K562 (cell line): Measurements from ENCODE around the gene SLC24A2. TPM values are rescaled to one million over a fixed set of nuclear protein-coding genes. Genes with fewer than 3 reads are reported as not detected.

ENCODE experiments used
- ATAC-seq: fragments of 200-7000 bp; cut with Tn5 transposase; 3 replicates; pipeline ENCODE4 v1.9.1; 2020; ENCODE audit warnings: moderate library complexity
- Bru-seq: library from RNA; stranded (reverse); fragments of 400-500 nt; gene quantifications from one replicate; lab custom pipeline; 2021; lab: Mats Ljungman, UMichigan
- BruChase-seq, 2 experiments: library from RNA; stranded (reverse); fragments of 400-500 nt; gene quantifications; one replicate each; lab custom pipeline; 2021; lab: Mats Ljungman, UMichigan
- BruUV-seq: library from RNA; stranded (reverse); fragments of 400-500 nt; replicated peaks from 2 replicates; lab custom pipeline; 2021; lab: Mats Ljungman, UMichigan
- CTCF ChIA-PET: fragments of 300-600 bp; formaldehyde crosslinking; extraction: SDS; loops from one replicate; lab custom pipeline; 2021; ENCODE audit warnings: low intra/inter-chr PET ratio; lab: Yijun Ruan, JAX
- POLR2A ChIA-PET: fragments of 300-600, 350-650 bp; sonication (Branson Sonifier 250); formaldehyde crosslinking; extraction: SDS; loops from one replicate; lab custom pipeline; 2021; ENCODE audit warnings: antibody characterized with exemption, inconsistent platforms; lab: Yijun Ruan, JAX
- DNase-seq, 4 experiments: peaks; one replicate each; pipeline versions ENCODE4 v3.0.0 to v3.0.0-alpha.2; 2011 to 2018; ENCODE audit warnings: low spot score in 3 of 4, mixed read lengths in 3 of 4; ENCODE audit errors: extremely low read depth in 1 of 4
- FAIRE-seq: peaks from 2 replicates; lab custom pipeline; 2011; peaks lifted over from hg19 to GRCh38; lab: Jason Lieb, UNC
- H2AFZ ChIP-seq: 2 replicates; pipeline ENCODE4 v1.6.0; 2011; ENCODE audit warnings: low read depth, low read length, control low read depth, inconsistent platforms
- H3K27ac ChIP-seq: fragments of 200-600 bp; 3 replicates; pipeline ENCODE4 v1.8.0; 2011; ENCODE audit warnings: low read depth, mild to moderate bottlenecking, control low read depth, inconsistent platforms, low read length, moderate library complexity, mixed read lengths; ENCODE audit errors: extremely low read depth
- H3K27me3 ChIP-seq, 2 experiments: fragments of 300-600 bp in 1 of 2; 2 replicates in 1 of 2; 3 replicates in 1 of 2; pipeline versions ENCODE4 v1.6.0 to v1.8.0; 2011; ENCODE audit warnings: inconsistent platforms in 2 of 2, low read length in 2 of 2, mild to moderate bottlenecking in 1 of 2, mixed read lengths in 1 of 2, moderate library complexity in 1 of 2; ENCODE audit not compliant: control insufficient read depth in 2 of 2, insufficient read depth in 2 of 2
- H3K36me3 ChIP-seq: fragments of 300-600 bp; 3 replicates; pipeline ENCODE4 v1.8.0; 2011; ENCODE audit warnings: mild to moderate bottlenecking, low read length, inconsistent platforms; ENCODE audit not compliant: control insufficient read depth, insufficient read depth
- H3K4me1 ChIP-seq, 2 experiments: fragments of 200-600 bp in 1 of 2; replicated peaks in 1 of 2; 2 replicates in 1 of 2; 3 replicates in 1 of 2; pipeline versions ENCODE4 v1.5.1 to v1.8.0; 2011; ENCODE audit warnings: inconsistent platforms in 2 of 2, low read length in 2 of 2, mild to moderate bottlenecking in 1 of 2, mixed read lengths in 1 of 2, moderate library complexity in 1 of 2; ENCODE audit not compliant: control insufficient read depth in 2 of 2, insufficient read depth in 2 of 2
- H3K4me2 ChIP-seq: 2 replicates; pipeline ENCODE4 v1.6.1; 2011; ENCODE audit warnings: low read length, control low read depth, inconsistent platforms, mixed read lengths; ENCODE audit not compliant: insufficient read depth
- H3K4me3 ChIP-seq: fragments of 200-600 bp; sonication (generic), shearing (Covaris generic); 2 replicates; pipeline ENCODE4 v1.5.1; 2016; ENCODE audit warnings: control low read depth, inconsistent platforms
- H3K79me2 ChIP-seq: fragments of 200-600 bp; 3 replicates; pipeline ENCODE4 v1.8.0; 2011; ENCODE audit warnings: low read length, inconsistent platforms; ENCODE audit not compliant: control insufficient read depth, insufficient read depth
- H3K9ac ChIP-seq, 2 experiments: 2 replicates each; pipeline versions ENCODE4 v1.6.0 to v1.6.1; 2011; ENCODE audit warnings: low read depth in 2 of 2, low read length in 2 of 2, control low read depth in 1 of 2, inconsistent platforms in 1 of 2, mild to moderate bottlenecking in 1 of 2, mixed read lengths in 1 of 2; ENCODE audit not compliant: insufficient read depth in 1 of 2
- H3K9me1 ChIP-seq: one replicate; pipeline ENCODE4 v1.6.0; 2011; ENCODE audit warnings: inconsistent platforms, mild to moderate bottlenecking, low read length, moderate library complexity; ENCODE audit not compliant: control insufficient read depth, insufficient read depth
- H3K9me3 ChIP-seq: replicated peaks from 2 replicates; pipeline ENCODE4 v1.5.1; 2011; ENCODE audit warnings: low read depth, low read length, inconsistent platforms; ENCODE audit not compliant: control insufficient read depth, insufficient read depth
- H4K20me1 ChIP-seq: replicated peaks from 2 replicates; pipeline ENCODE4 v1.6.1; 2011; ENCODE audit warnings: low read length, inconsistent platforms, mixed read lengths; ENCODE audit not compliant: control insufficient read depth, insufficient read depth
- BHLHE40 ChIP-seq: IDR thresholded peaks from 2 replicates; pipeline ENCODE4 v1.6.1; 2011; ENCODE audit warnings: low read length, improper control_type of control experiment
- FOXJ3 ChIP-seq: sonication (generic); formaldehyde crosslinking; IDR thresholded peaks from 2 replicates; pipeline ENCODE4 v1.4.0; 2020; ENCODE audit warnings: mild to moderate bottlenecking, missing genetic modification reagents
- HNRNPLL ChIP-seq: fragments of 200-400 bp; formaldehyde crosslinking; IDR thresholded peaks from 2 replicates; pipeline ENCODE4 v1.6.1; 2017; ENCODE audit warnings: low read length, low read depth, mild to moderate bottlenecking; ENCODE audit not compliant: poor library complexity, severe bottlenecking
- KDM5B ChIP-seq: fragments of 200-600 bp; sonication (generic); IDR thresholded peaks from 2 replicates; pipeline ENCODE4 v1.6.1; 2012; ENCODE audit warnings: low read depth, mild to moderate bottlenecking, moderate library complexity, low read length, control low read depth, inconsistent platforms; ENCODE audit not compliant: insufficient replicate concordance
- L3MBTL2 ChIP-seq: fragments of 450-650 bp; IDR thresholded peaks from 2 replicates; pipeline ENCODE4 v1.6.1; 2016; ENCODE audit warnings: mild to moderate bottlenecking, moderate library complexity
- MBD1 ChIP-seq: fragments of 250-450 bp; sonication (Bioruptor Pico); IDR thresholded peaks from 2 replicates; pipeline ENCODE4 v1.8.0; 2022; ENCODE audit warnings: inconsistent platforms
- MITF ChIP-seq: IDR thresholded peaks from 2 replicates; pipeline ENCODE4 v1.6.1; 2014; ENCODE audit warnings: antibody characterized with exemption
- MXI1 ChIP-seq: IDR thresholded peaks from 2 replicates; pipeline ENCODE4 v1.6.1; 2011; ENCODE audit warnings: low read depth, mild to moderate bottlenecking, improper control_type of control experiment, low read length
- RBBP5 ChIP-seq: fragments of 200-600 bp; sonication (generic); IDR thresholded peaks from 2 replicates; pipeline ENCODE4 v1.6.1; 2012; ENCODE audit warnings: borderline replicate concordance, mild to moderate bottlenecking, low read length, control low read depth, inconsistent platforms; ENCODE audit not compliant: insufficient read depth, poor library complexity, severe bottlenecking
- TRIM24 ChIP-seq, 2 experiments: fragments of 450-650 bp; IDR thresholded peaks; 2 replicates each; pipeline ENCODE4 v1.6.1; 2016
- VEZF1 ChIP-seq: fragments of 200-800 bp; sonication (Bioruptor generic); IDR thresholded peaks from 2 replicates; pipeline ENCODE4 v1.6.1; 2017; ENCODE audit warnings: missing genetic modification characterization, missing compliant biosample characterization
- ZFPM2 ChIP-seq: fragments of 250-450 bp; sonication (Bioruptor Pico); IDR thresholded peaks from 2 replicates; pipeline ENCODE4 v1.5.1; 2022; ENCODE audit warnings: mild to moderate bottlenecking
- WGBS: fragments of 100-300 bp; shearing (Covaris generic); methylation state at CpG from one replicate; pipeline ENCODE4 v1.1.6; 2016; ENCODE audit warnings: low coverage, mixed read lengths; ENCODE audit not compliant: insufficient coverage; ENCODE audit errors: missing lambda C conversion rate; 5-methylcytosine and 5-hydroxymethylcytosine counted together
- in situ Hi-C: fragments of 300-500 bp; cut with MboI; formaldehyde crosslinking; loops from 4 replicates; pipeline ENCODE4 v1.15.0; 2018; ENCODE audit warnings: inconsistent platforms, mixed read lengths
- intact Hi-C: fragments of 100-400 bp; cut with micrococcal nuclease; formaldehyde crosslinking; loops from 2 replicates; pipeline ENCODE4 v1.14.2; 2022
- long read RNA-seq, 3 experiments: library from polyadenylated mRNA in 2 of 3; library from RNA in 1 of 3; unstranded in 2 of 3; stranded (forward) in 1 of 3; transcript quantifications; one replicate each; pipeline ENCODE4 v2.0.0, GENCODE V29; 2019 to 2022
- polyA minus RNA-seq, 3 experiments: library from RNA; depleted of rRNA, polyadenylated mRNA; stranded (reverse); fragments of >200 nt; gene quantifications; 2 replicates each; pipeline ENCODE4 v1.2.3, GENCODE V29; 2011
- polyA plus RNA-seq, 8 experiments: library from polyadenylated mRNA; depleted of rRNA in 4 of 8; stranded (reverse) in 5 of 8; unstranded in 3 of 8; fragments of >200 nt; fragmentation: Nextera tagmentation in 2 of 8; fragmentation: Illumina TruSeq in 1 of 8; extraction: Ambion mirVana in 2 of 8; extraction: Trizol in 1 of 8; gene quantifications; 2 replicates each; pipeline versions ENCODE4 v1.2.1 to v1.2.3, GENCODE V29; 2011 to 2014; ENCODE audit warnings: inconsistent platforms in 1 of 8, missing spikeins in 1 of 8
- total RNA-seq, 7 experiments: library from RNA; depleted of rRNA in 6 of 7; stranded (reverse); fragments of >200 nt in 6 of 7; fragmentation: Illumina TruSeq in 2 of 7; extraction: Trizol in 2 of 7; gene quantifications; 2 replicates each; pipeline versions ENCODE4 v1.2.1 to v1.2.3, GENCODE V29; 2011 to 2021; ENCODE audit warnings: low replicate concordance in 1 of 7

The SLC24A2 gene
- total RNA-seq (2011; cell fraction: chromatin; rRNA removed; ENCODE audit: low replicate concordance): 0.81 and 1.0 TPM in 2 replicates
- 0.66 and 1.0 TPM in 2 replicates for total RNA-seq (2011; cell fraction: nucleolus; rRNA removed)
- 0.23 and 0.37 TPM in 2 replicates for total RNA-seq (2011; cell fraction: nucleoplasm; rRNA removed)
- total RNA-seq (2014; rRNA removed): 0.05 and 0.12 TPM in 2 replicates
- 0.32 and 0.40 TPM in 2 replicates for total RNA-seq (2014; rRNA removed; fragmentation: Illumina TruSeq; extraction: Trizol)
- 0.30 and 0.33 TPM in 2 replicates for total RNA-seq (2015; rRNA removed; fragmentation: Illumina TruSeq; extraction: Trizol)
- total RNA-seq (2021): 0.31 and 0.40 TPM in 2 replicates
- 0.08 and 0.46 TPM in 2 replicates for polyA plus RNA-seq (2011; rRNA removed)
- 0.04 and 0.29 TPM in 2 replicates for polyA plus RNA-seq (2011; cell fraction: cytosol; rRNA removed)
- 0.20 and 0.86 TPM in 2 replicates for polyA plus RNA-seq (2011; cell fraction: nucleus; rRNA removed)
- 0.35 and 0.40 TPM in 2 replicates for polyA plus RNA-seq (2012)
- 0.34 and 0.36 TPM in 2 replicates for polyA plus RNA-seq (2014; fragmentation: Illumina TruSeq; extraction: Trizol)
- polyA plus RNA-seq (2014; fragmentation: Nextera tagmentation; extraction: Ambion mirVana): under 1 TPM; 0.04 TPM
- polyA plus RNA-seq (2014; rRNA removed): 0.09 TPM in 2 replicates
- 0.46 and 1.9 TPM in 2 replicates for polyA minus RNA-seq (2011; rRNA and poly(A)+ RNA removed)
- 0.09 TPM in 1 of 2 replicates, not detected in the other for polyA minus RNA-seq (2011; cell fraction: cytosol; rRNA and poly(A)+ RNA removed)
- polyA minus RNA-seq (2011; cell fraction: nucleus; rRNA and poly(A)+ RNA removed): 0.27 and 2.6 TPM in 2 replicates
- percentile 23 among the genes with signal in this experiment for Bru-seq, nascent RNA
- BruChase-seq, experiment 1, labeled RNA remaining after a 2-hour chase: percentile 19 among the genes with signal in this experiment
- percentile 18 among the genes with signal in this experiment for BruChase-seq, experiment 2, labeled RNA remaining after a 6-hour chase
- long read RNA-seq, experiment 1: 0 reads
- long read RNA-seq, experiment 2, partial matches to known transcripts: 0 of 1 reads
- long read RNA-seq, experiment 2, other reads (novel, unspliced or antisense): 1 of 1 reads
- long read RNA-seq, experiment 3: 0 reads

DNA sequence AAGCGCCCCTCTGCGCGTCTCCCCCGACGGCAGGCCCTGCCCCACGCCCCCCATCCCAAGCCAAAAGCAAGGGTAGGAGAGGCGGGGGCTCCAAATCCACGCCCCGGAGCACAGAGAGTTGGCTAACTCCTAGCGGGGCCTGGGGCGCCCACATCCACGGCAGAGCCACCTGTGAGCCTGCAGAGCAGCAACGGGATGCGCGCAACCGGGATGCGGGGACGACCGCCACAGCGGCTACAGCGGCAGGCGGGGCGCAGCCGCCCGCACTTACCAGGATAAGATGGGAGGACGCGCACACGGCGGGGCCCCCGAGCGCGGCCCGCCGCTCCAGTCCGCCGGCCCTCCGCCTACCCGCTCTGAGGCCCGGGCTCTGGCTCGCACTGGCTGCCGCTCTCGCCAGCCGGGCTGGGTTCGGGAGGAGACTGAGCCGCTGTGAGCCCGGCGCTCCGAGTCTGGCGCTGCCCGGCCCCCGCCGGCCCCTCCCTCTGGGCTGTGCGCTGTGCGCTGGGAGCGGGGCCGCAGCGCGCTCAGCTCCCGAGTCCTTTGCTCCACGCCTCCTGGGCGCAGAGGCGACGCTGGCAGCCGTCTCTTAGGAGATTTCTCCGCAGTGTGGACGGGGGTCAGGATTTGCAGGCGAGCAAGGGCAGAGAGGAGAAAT, at the start of gene SLC24A2:
Gene SLC24A2, minus strand, starts transcription at position 424 of the 658 bp plus-strand sequence.
- H3K9me3 ChIP-seq: no peaks in the 10 kb centered on the region; the same call in 1 of the 2 replicates
- BruUV-seq: no TSS peak
- 0 out of 2 replicates have a peak within 1 kb of the TSS, but pooled peaks have one; percentile 40 for H2AFZ ChIP-seq
- peaks cover 0 to 12% of the 10 kb centered on the region in 2 experiments; a peak in 2 of 5 replicates for H3K4me1 ChIP-seq
- intact Hi-C loops (no loop called here), in situ Hi-C loops (no loop called here)
- CTCF ChIA-PET: no interaction called here
- H3K27me3 ChIP-seq: no peaks in the 10 kb centered on the region
- 0 out of 4 replicates have a peak within 1 kb of the TSS, but pooled peaks of 1 of the 2 experiments have one; percentile 35 for H3K9ac ChIP-seq
- 4% methylated on average over 21 of the region's 67 CpGs for whole genome bisulfite sequencing
- ATAC-seq: peak; percentile 51
- POLR2A ChIA-PET: no interaction called here
- FAIRE-seq: no peak
- no peaks in the 10 kb centered on the region for H3K79me2 ChIP-seq
- H3K4me2 ChIP-seq: peak within 1 kb of the TSS; percentile 18; the same call in 1 of the 2 replicates
- H4K20me1 ChIP-seq: no peaks in the 10 kb centered on the region
- H3K4me3 ChIP-seq: peak within 1 kb of the TSS; percentile 33
- no peak for DNase-seq
- H3K27ac ChIP-seq: no peak within 1 kb of the TSS
- no peaks in the 10 kb centered on the region for H3K36me3 ChIP-seq
- H3K9me1 ChIP-seq: no peaks in the 10 kb centered on the region
- TF ChIP-seq VEZF1 (CRISPR knock-in tag) (peak; percentile 48; the same call in 1 of the 2 replicates), ZFPM2 (CRISPR knock-in tag) (no peak), BHLHE40 (no peak), FOXJ3 (CRISPR knock-in tag) (no peak), L3MBTL2 (no peak), HNRNPLL (peak; percentile 48), MITF (no peak), TRIM24 (IDR thresholded peaks at IDR 0.05) (no peak), MXI1 (no peak), KDM5B (no peak), MBD1 (CRISPR knock-in tag) (no peak), RBBP5 (peak; percentile 34)
